Suprapubic skin (tissue), 3 donors: Measurements from ENCODE around the gene TES.

Experiments
- CTCF ChIP-seq, 2 donors: fragments of 200-600 bp in 1 of 2; fragments of 450-650 bp in 1 of 2; sonication (generic) in 1 of 2; IDR thresholded peaks; one replicate each; pipeline ENCODE4 v1.5.1; 2016 to 2019; ENCODE audit warnings: antibody characterized with exemption in 2 of 2, mild to moderate bottlenecking in 1 of 2, moderate library complexity in 1 of 2
- POLR2A ChIP-seq, 2 donors: fragments of 450-650 bp; IDR thresholded peaks; one replicate each; pipeline ENCODE4 v1.6.1; 2017; ENCODE audit warnings: antibody characterized with exemption in 2 of 2, mild to moderate bottlenecking in 2 of 2, moderate library complexity in 2 of 2

DNA sequence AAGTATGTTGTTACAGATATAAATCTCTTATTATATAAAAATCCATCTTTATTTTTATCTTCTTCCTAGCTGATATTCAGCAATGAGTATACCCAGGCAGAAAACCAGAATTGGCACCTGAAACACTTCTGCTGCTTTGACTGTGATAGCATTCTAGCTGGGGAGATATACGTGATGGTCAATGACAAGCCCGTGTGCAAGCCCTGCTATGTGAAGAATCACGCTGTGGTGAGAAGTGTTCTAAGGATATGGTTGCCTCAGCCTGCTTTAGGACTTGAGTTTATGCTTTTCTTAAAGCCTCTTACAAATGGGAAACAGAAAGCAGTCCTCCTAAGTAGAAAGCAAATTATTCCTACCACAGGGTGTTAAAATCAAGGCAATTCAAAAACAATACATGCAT is 41.9 kb downstream of the TES start:
- TF ChIP-seq POLR2A (IDR thresholded peaks at IDR 0.05) (no peak), CTCF (IDR thresholded peaks at IDR 0.05) (no peak)
